SK-N-SH treated with all-trans-retinoic acid at 6 μM for 48 hours (cell line): ENCODE results near the gene ADAMTS2.

Experiments
- BACH2 ChIP-seq: fragments of 250-450 bp; sonication (Bioruptor Pico); IDR thresholded peaks from 2 replicates; pipeline ENCODE4 v1.9.0; 2021; ENCODE audit warnings: mild to moderate bottlenecking, borderline replicate concordance
- GLIS3 ChIP-seq: fragments of 250-450 bp; sonication (Bioruptor Pico); IDR thresholded peaks from 2 replicates; pipeline ENCODE4 v1.5.0; 2020; ENCODE audit warnings: mild to moderate bottlenecking, moderate library complexity
- PATZ1 ChIP-seq: fragments of 250-450 bp; sonication (Bioruptor Pico); IDR thresholded peaks from 2 replicates; pipeline ENCODE4 v1.8.0; 2020; ENCODE audit warnings: mild to moderate bottlenecking, moderate library complexity, borderline replicate concordance
- TSHZ2 ChIP-seq: fragments of 250-450 bp; sonication (Bioruptor Pico); IDR thresholded peaks from 2 replicates; pipeline ENCODE4 v1.5.0; 2020; ENCODE audit warnings: mild to moderate bottlenecking, moderate library complexity
- ZFP30 ChIP-seq: fragments of 450-650 bp; formaldehyde crosslinking; IDR thresholded peaks from 2 replicates; pipeline ENCODE4 v1.5.0; 2022; ENCODE audit warnings: mild to moderate bottlenecking, moderate library complexity

- TF ChIP-seq TSHZ2 (no peak), GLIS3 (no peak), BACH2 (CRISPR knock-in tag) (no peak), ZFP30 (CRISPR knock-in tag) (no peak), PATZ1 (CRISPR knock-in tag) (no peak)
Observed at GRCh38 chr5:179303451-179304200, 41.6 kb downstream of the ADAMTS2 start.
